ENCODE data around the gene PRR20A. TPM values are rescaled to one million over a fixed set of nuclear protein-coding genes. Genes with fewer than 3 reads are reported as not detected.
"Not testable (repeated sequence)": the region's sequence is repeated elsewhere in the genome, so short reads cannot be mapped to it uniquely, and the experiment has no call there.

PRR20A gene
- total RNA-seq, 4 donors from 2014 or later: not detected

GRCh38 chr13:57137585-57137984, 3.1 kb upstream of the PRR20A start:
- Histone ChIP-seq H3K9me3 (no peaks in the 10 kb centered on the region), H3K4me3 (no peak overlapping the region), H3K4me1 (no peaks in the 10 kb centered on the region), H3K36me3 (no peaks in the 10 kb centered on the region), H3K27ac (no peak overlapping the region), H3K27me3 (no peaks in the 10 kb centered on the region)
- in situ Hi-C loops (cut with MboI; ENCODE audit: low sequenced_read_pairs in 4 of 4): no loop called here
- intact Hi-C loops (cut with DNase I; ENCODE audit: low total_unique reads): no loop called here
- TF ChIP-seq CTCF (IDR thresholded peaks at IDR 0.05 in 4 of 5, conservative IDR thresholded peaks at IDR 0.05 in 1 of 5): no peak
- no peak for TF ChIP-seq POLR2A (IDR thresholded peaks at IDR 0.05)
- ATAC-seq: no peak
- no peak for DNase-seq

DNA sequence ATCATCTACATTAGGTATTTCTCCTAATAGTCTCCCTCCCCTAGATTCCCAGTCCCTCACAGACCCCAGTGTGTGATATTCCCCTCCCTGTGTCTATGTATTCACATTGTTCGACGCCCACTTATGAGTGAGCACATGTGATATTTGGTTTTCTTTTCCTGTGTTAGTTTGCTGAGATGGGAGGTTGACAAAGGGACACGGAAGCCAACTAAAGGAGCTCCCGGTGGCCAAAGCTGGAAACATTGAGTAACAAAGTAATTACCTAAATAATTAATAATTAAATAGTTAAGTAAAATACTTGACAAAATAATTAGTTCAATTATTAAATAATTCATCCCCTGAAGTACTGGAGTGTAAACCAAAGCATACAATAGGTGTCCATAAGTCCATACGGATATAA, 1.7 kb upstream of the PRR20A start:
- Histone ChIP-seq H3K27me3 (no peaks in the 10 kb centered on the region), H3K4me1 (no peaks in the 10 kb centered on the region), H3K9me3 (no peaks in the 10 kb centered on the region), H3K27ac (no peak overlapping the region), H3K4me3 (no peak overlapping the region), H3K36me3 (no peaks in the 10 kb centered on the region)
- DNase-seq: no peak
- in situ Hi-C loops (cut with MboI; ENCODE audit: low sequenced_read_pairs in 4 of 4) (no loop called here), intact Hi-C loops (cut with DNase I; ENCODE audit: low total_unique reads) (no loop called here)
- ATAC-seq: no peak
- TF ChIP-seq POLR2A (IDR thresholded peaks at IDR 0.05) (no peak), CTCF (IDR thresholded peaks at IDR 0.05 in 4 of 5, conservative IDR thresholded peaks at IDR 0.05 in 1 of 5) (no peak)

- H3K9me3 ChIP-seq; intact Hi-C loops (cut with DNase I; ENCODE audit: low total_unique reads); H3K4me1 ChIP-seq; H3K36me3 ChIP-seq; DNase-seq; ATAC-seq; in situ Hi-C loops (cut with MboI; ENCODE audit: low sequenced_read_pairs in 4 of 4); H3K4me3 ChIP-seq; H3K27ac ChIP-seq; H3K27me3 ChIP-seq: not testable (repeated sequence)
Observed at GRCh38 chr13:57139781-57140180, 937 bp upstream of the PRR20A start.

DNA sequence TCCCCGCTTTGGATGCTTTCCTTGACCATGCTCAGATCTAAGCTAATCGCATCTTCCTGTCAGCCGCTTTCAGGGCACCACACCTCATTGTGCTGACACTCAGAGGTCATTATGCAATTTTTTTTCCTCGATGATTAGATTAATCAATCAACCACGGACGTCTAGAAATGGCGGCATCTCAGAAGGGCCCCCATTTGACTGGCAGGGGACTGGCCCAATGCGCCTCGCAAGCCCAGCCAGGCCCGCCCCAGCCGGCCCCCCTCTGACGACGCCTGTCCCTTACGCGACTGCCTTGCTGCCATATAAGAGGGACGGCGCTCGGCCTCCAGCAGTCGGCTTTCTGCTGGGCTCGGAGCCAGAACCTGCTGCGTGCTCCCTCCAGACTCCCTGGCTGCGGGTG, 6.5 kb downstream of the PRR20A start, which contains the start of gene PRR20B:
Gene PRR20B (plus strand): TSS at position 301 of the 400 bp plus-strand sequence. CDS start 387 bp downstream, outside the sequence.
- H3K9me3 ChIP-seq; H3K27me3 ChIP-seq; in situ Hi-C loops (cut with MboI; ENCODE audit: low sequenced_read_pairs in 4 of 4); H3K27ac ChIP-seq; DNase-seq; H3K4me1 ChIP-seq; intact Hi-C loops (cut with DNase I; ENCODE audit: low total_unique reads); H3K36me3 ChIP-seq; ATAC-seq; H3K4me3 ChIP-seq: not testable (repeated sequence)

DNA sequence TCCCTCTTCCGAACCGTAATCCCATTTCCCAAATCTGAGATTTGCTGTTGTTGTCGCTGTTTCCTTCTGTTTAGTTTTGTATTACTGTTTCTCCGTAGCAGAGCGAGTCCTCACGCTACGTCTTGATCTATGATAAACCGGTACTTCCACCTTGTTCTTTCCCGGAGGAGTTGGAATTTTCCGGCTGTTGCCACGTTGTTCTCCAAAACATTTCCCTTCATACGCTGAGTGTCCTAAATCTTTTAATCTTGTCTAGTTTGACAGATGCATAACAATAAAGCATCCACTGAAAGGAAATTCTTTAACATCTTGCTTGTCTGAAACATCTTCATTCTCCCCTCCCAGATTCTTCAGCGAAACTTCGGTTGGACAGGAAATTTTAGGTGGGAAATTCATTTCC, 7.4 kb downstream of the PRR20A start:
- H3K4me1 ChIP-seq; DNase-seq; H3K4me3 ChIP-seq; H3K9me3 ChIP-seq; H3K27ac ChIP-seq; in situ Hi-C loops (cut with MboI; ENCODE audit: low sequenced_read_pairs in 4 of 4); intact Hi-C loops (cut with DNase I; ENCODE audit: low total_unique reads); H3K36me3 ChIP-seq; ATAC-seq; H3K27me3 ChIP-seq: not testable (repeated sequence)

DNA sequence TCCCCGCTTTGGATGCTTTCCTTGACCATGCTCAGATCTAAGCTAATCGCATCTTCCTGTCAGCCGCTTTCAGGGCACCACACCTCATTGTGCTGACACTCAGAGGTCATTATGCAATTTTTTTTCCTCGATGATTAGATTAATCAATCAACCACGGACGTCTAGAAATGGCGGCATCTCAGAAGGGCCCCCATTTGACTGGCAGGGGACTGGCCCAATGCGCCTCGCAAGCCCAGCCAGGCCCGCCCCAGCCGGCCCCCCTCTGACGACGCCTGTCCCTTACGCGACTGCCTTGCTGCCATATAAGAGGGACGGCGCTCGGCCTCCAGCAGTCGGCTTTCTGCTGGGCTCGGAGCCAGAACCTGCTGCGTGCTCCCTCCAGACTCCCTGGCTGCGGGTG, 13.0 kb downstream of the PRR20A start, which contains the start of gene PRR20C:
Gene PRR20C (plus strand): TSS at position 301 of the 400 bp plus-strand sequence. CDS start 387 bp downstream, outside the sequence.
- H3K9me3 ChIP-seq; ATAC-seq; in situ Hi-C loops (cut with MboI; ENCODE audit: low sequenced_read_pairs in 4 of 4); H3K4me1 ChIP-seq; H3K27me3 ChIP-seq; H3K4me3 ChIP-seq; H3K27ac ChIP-seq; intact Hi-C loops (cut with DNase I; ENCODE audit: low total_unique reads); H3K36me3 ChIP-seq; DNase-seq: not testable (repeated sequence)

DNA sequence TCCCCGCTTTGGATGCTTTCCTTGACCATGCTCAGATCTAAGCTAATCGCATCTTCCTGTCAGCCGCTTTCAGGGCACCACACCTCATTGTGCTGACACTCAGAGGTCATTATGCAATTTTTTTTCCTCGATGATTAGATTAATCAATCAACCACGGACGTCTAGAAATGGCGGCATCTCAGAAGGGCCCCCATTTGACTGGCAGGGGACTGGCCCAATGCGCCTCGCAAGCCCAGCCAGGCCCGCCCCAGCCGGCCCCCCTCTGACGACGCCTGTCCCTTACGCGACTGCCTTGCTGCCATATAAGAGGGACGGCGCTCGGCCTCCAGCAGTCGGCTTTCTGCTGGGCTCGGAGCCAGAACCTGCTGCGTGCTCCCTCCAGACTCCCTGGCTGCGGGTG, 19.6 kb downstream of the PRR20A start, which contains the start of gene PRR20D:
Gene PRR20D (plus strand): TSS at position 301 of the 400 bp plus-strand sequence. CDS start 387 bp downstream, outside the sequence.
- H3K4me3 ChIP-seq; H3K36me3 ChIP-seq; H3K4me1 ChIP-seq; ATAC-seq; in situ Hi-C loops (cut with MboI; ENCODE audit: low sequenced_read_pairs in 4 of 4); intact Hi-C loops (cut with DNase I; ENCODE audit: low total_unique reads); H3K27me3 ChIP-seq; H3K9me3 ChIP-seq; DNase-seq; H3K27ac ChIP-seq: not testable (repeated sequence)

DNA sequence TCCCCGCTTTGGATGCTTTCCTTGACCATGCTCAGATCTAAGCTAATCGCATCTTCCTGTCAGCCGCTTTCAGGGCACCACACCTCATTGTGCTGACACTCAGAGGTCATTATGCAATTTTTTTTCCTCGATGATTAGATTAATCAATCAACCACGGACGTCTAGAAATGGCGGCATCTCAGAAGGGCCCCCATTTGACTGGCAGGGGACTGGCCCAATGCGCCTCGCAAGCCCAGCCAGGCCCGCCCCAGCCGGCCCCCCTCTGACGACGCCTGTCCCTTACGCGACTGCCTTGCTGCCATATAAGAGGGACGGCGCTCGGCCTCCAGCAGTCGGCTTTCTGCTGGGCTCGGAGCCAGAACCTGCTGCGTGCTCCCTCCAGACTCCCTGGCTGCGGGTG, 26.2 kb downstream of the PRR20A start, which contains the start of gene PRR20E:
Gene PRR20E (plus strand): TSS at position 301 of the 400 bp plus-strand sequence. CDS start 387 bp downstream, outside the sequence.
- H3K27ac ChIP-seq; H3K9me3 ChIP-seq; in situ Hi-C loops (cut with MboI; ENCODE audit: low sequenced_read_pairs in 4 of 4); H3K4me1 ChIP-seq; intact Hi-C loops (cut with DNase I; ENCODE audit: low total_unique reads); H3K27me3 ChIP-seq; H3K4me3 ChIP-seq; DNase-seq; ATAC-seq; H3K36me3 ChIP-seq: not testable (repeated sequence)
